Activated naive CD4-positive, alpha-beta T cell treated with anti-CD3 and anti-CD28 coated beads, Interleukin-2, amount 10 ng/mL, durations not matched to agents 7 days and 5 days (primary cell): ENCODE results near the gene GDE1.

ENCODE experiments used
- CTCF ChIA-PET: fragments of 350-600 bp; sonication (Branson Sonifier 250); formaldehyde crosslinking; loops from one replicate; lab custom pipeline; 2021; ENCODE audit warnings: antibody characterized with exemption; lab: Charles Lee
- DNase-seq: peaks from one replicate; pipeline ENCODE4 v3.0.0-alpha.2; 2020
- H3K27ac Mint-ChIP-seq: one replicate; pipeline ENCODE4 v1.8.0; 2021; ENCODE audit warnings: mild to moderate bottlenecking, moderate library complexity, mixed read lengths
- H3K27me3 Mint-ChIP-seq: one replicate; pipeline ENCODE4 v1.8.0; 2021; ENCODE audit warnings: mild to moderate bottlenecking, mixed read lengths
- H3K36me3 Mint-ChIP-seq: one replicate; pipeline ENCODE4 v1.8.0; 2021; ENCODE audit warnings: mixed read lengths
- H3K4me1 Mint-ChIP-seq: one replicate; pipeline ENCODE4 v1.8.0; 2021; ENCODE audit warnings: mixed read lengths
- H3K4me3 Mint-ChIP-seq: one replicate; pipeline ENCODE4 v1.8.0; 2021; ENCODE audit warnings: mild to moderate bottlenecking, moderate library complexity, mixed read lengths
- H3K9me3 Mint-ChIP-seq: one replicate; pipeline ENCODE4 v1.8.0; 2021; ENCODE audit warnings: mixed read lengths

GDE1 gene

DNA sequence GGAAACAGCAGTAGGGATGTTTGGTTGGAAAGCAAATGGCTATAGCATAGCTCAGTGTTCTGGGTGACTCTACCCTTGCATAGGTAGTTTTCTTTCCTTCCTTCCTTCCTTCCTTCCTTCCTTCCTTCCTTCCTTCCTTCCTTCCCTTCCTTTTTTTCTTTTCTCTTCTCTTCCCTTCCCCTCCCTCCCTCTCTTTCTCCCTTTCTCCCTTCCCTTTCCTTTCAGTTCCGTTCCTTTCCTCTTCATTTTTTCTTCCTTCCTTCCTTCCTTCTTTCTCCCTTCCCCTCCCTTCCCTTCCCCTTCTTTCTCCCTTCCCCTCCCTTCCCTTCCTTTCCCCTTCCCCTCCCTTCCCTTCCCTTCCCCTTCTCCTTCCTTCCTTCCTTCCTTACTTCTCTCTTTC lies 31.3 kb downstream of the GDE1 start:
- H3K4me1 Mint-ChIP-seq = peaks cover 12% of the 10 kb centered on the region
- peaks cover 6% of the 10 kb centered on the region for H3K27me3 Mint-ChIP-seq
- no peaks in the 10 kb centered on the region for H3K9me3 Mint-ChIP-seq
- H3K36me3 Mint-ChIP-seq = no peaks in the 10 kb centered on the region
- H3K27ac Mint-ChIP-seq = no peak overlapping the region
- no peak overlapping the region for H3K4me3 Mint-ChIP-seq
- DNase-seq = no peak
- CTCF ChIA-PET = no interaction called here

DNA sequence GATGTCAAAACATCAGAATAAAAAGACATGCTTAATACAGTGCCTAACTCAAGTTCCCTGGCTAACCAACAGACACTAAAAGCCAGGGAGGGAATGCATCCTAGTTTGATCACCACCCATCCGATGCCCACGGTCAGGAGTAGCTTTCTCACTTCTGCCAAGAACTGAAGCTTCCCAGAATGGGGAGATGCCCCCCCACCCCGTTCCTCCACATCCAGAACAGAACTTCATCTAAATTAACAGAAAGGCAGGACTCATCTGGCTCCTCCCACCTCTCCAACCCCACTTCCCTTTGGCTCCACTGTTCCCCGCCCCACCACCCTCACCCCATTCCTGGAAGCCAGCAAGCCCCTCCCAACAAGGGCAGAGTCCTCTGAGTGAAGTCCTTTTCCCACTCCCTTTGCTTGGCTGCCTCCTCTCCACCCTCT lies 33.7 kb downstream of the GDE1 start:
- CTCF ChIA-PET = no interaction called here
- Mint-ChIP-seq H3K27ac (no peak overlapping the region), H3K9me3 (no peaks in the 10 kb centered on the region), H3K4me3 (no peak overlapping the region), H3K27me3 (peaks cover 6% of the 10 kb centered on the region), H3K4me1 (peaks cover under 1% of the 10 kb centered on the region), H3K36me3 (no peaks in the 10 kb centered on the region)
- no peak for DNase-seq

- Mint-ChIP-seq H3K4me1 (no peaks in the 10 kb centered on the region), H3K9me3 (no peaks in the 10 kb centered on the region), H3K36me3 (no peaks in the 10 kb centered on the region), H3K27ac (no peak overlapping the region), H3K4me3 (no peak overlapping the region), H3K27me3 (peaks cover 6% of the 10 kb centered on the region)
- CTCF ChIA-PET = no interaction called here
- DNase-seq = no peak
Measured at GRCh38 chr16:19486750-19487325, 35.1 kb downstream of the GDE1 start.

- Mint-ChIP-seq H3K27ac (no peak overlapping the region), H3K4me3 (no peak overlapping the region)
Measured at GRCh38 chr16:19486051-19486450, 35.8 kb downstream of the GDE1 start.

GRCh38 chr16:19485611-19486010 lies 36.3 kb downstream of the GDE1 start:
- Mint-ChIP-seq H3K4me3 (no peak overlapping the region), H3K4me1 (no peaks in the 10 kb centered on the region), H3K27me3 (peaks cover 2% of the 10 kb centered on the region), H3K9me3 (no peaks in the 10 kb centered on the region), H3K27ac (no peak overlapping the region), H3K36me3 (no peaks in the 10 kb centered on the region)
- DNase-seq = no peak
- CTCF ChIA-PET = no interaction called here

More at GRCh38 chr16:19486051-19486450, 35.8 kb downstream of the GDE1 start:
- H3K36me3 Mint-ChIP-seq = no peaks in the 10 kb centered on the region
- CTCF ChIA-PET = no interaction called here
- peaks cover 6% of the 10 kb centered on the region for H3K27me3 Mint-ChIP-seq
- no peaks in the 10 kb centered on the region for H3K9me3 Mint-ChIP-seq
- H3K4me1 Mint-ChIP-seq = no peaks in the 10 kb centered on the region
- no peak for DNase-seq

GRCh38 chr16:19484096-19484495 lies 37.8 kb downstream of the GDE1 start:
- no peaks in the 10 kb centered on the region for H3K9me3 Mint-ChIP-seq
- no peaks in the 10 kb centered on the region for H3K4me1 Mint-ChIP-seq
- CTCF ChIA-PET = no interaction called here
- no peak for DNase-seq
- no peak overlapping the region for H3K4me3 Mint-ChIP-seq
- H3K27me3 Mint-ChIP-seq = peaks cover 3% of the 10 kb centered on the region
- H3K27ac Mint-ChIP-seq = no peak overlapping the region
- H3K36me3 Mint-ChIP-seq = no peaks in the 10 kb centered on the region

- Mint-ChIP-seq H3K9me3 (no peaks in the 10 kb centered on the region), H3K4me3 (no peak overlapping the region), H3K4me1 (no peaks in the 10 kb centered on the region), H3K36me3 (no peaks in the 10 kb centered on the region), H3K27me3 (peaks cover 3% of the 10 kb centered on the region), H3K27ac (no peak overlapping the region)
- DNase-seq = no peak
- CTCF ChIA-PET = no interaction called here
Measured at GRCh38 chr16:19482291-19482690, 39.6 kb downstream of the GDE1 start.

DNA sequence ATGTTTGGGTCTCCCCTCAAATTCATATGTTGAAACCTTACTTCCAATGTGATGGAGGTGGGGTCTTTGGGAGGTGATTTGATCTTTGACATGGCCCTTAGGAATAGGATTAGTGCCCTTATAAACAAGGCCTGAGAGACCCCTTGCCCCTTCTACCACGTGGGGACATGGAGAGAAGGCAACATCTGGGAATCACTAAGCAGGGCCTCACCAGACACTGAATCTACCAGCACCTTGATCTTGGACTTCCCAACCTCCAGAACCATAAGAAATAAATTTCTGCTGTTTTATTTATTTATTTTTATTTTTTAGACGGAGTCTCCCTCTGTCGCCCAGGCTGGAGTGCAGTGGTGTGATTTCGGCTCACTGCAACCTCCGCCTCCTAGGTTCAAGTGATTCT lies 40.1 kb downstream of the GDE1 start:
- Mint-ChIP-seq H3K36me3 (no peaks in the 10 kb centered on the region), H3K4me3 (no peak overlapping the region), H3K27me3 (peaks cover 3% of the 10 kb centered on the region), H3K9me3 (no peaks in the 10 kb centered on the region), H3K27ac (no peak overlapping the region), H3K4me1 (no peaks in the 10 kb centered on the region)
- CTCF ChIA-PET = no interaction called here
- DNase-seq = no peak

- DNase-seq = no peak
- peaks cover 3% of the 10 kb centered on the region for H3K27me3 Mint-ChIP-seq
- H3K27ac Mint-ChIP-seq = no peak overlapping the region
- H3K4me3 Mint-ChIP-seq = no peak overlapping the region
- CTCF ChIA-PET = no interaction called here
- no peaks in the 10 kb centered on the region for H3K4me1 Mint-ChIP-seq
- no peaks in the 10 kb centered on the region for H3K9me3 Mint-ChIP-seq
- H3K36me3 Mint-ChIP-seq = no peaks in the 10 kb centered on the region
Measured at GRCh38 chr16:19481296-19481695, 40.6 kb downstream of the GDE1 start.

- Mint-ChIP-seq H3K27ac (no peak overlapping the region), H3K4me3 (no peak overlapping the region), H3K9me3 (no peaks in the 10 kb centered on the region), H3K36me3 (no peaks in the 10 kb centered on the region), H3K4me1 (no peaks in the 10 kb centered on the region), H3K27me3 (peaks cover 3% of the 10 kb centered on the region)
- DNase-seq = no peak
- CTCF ChIA-PET = interaction anchor here (1.0 kb wide), 1 partner anchor 90 kb away, joined by 3 read pairs; no protein-coding TSS in a partner anchor
Measured at GRCh38 chr16:19479302-19479721, 42.6 kb downstream of the GDE1 start.

DNA sequence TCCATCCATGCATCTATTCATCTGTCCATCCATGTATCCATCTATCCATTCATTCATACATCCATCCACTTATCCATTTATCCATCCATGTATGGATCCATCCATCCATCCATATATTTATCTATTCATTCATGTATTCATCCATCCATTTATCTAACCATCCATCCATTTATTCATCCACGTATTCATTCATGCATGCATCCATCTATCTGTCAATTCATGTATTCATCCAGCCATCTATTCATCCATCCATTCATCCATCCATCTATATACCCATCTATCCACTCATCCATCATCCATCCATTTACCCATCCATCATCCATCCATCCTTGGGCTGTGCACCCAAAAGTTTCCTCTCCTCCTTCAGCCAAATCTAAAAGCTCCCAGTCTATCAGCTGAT lies 43.4 kb downstream of the GDE1 start:
- H3K36me3 Mint-ChIP-seq = no peaks in the 10 kb centered on the region
- no peak overlapping the region for H3K4me3 Mint-ChIP-seq
- CTCF ChIA-PET = no interaction called here
- no peaks in the 10 kb centered on the region for H3K4me1 Mint-ChIP-seq
- DNase-seq = no peak
- no peaks in the 10 kb centered on the region for H3K9me3 Mint-ChIP-seq
- H3K27me3 Mint-ChIP-seq = peaks cover 3% of the 10 kb centered on the region
- H3K27ac Mint-ChIP-seq = no peak overlapping the region

GRCh38 chr16:19474617-19475016 lies 47.3 kb downstream of the GDE1 start:
- DNase-seq = no peak
- Mint-ChIP-seq H3K27ac (no peak overlapping the region), H3K4me3 (no peak overlapping the region), H3K36me3 (no peaks in the 10 kb centered on the region), H3K9me3 (no peaks in the 10 kb centered on the region), H3K27me3 (peaks cover under 1% of the 10 kb centered on the region), H3K4me1 (no peaks in the 10 kb centered on the region)
- CTCF ChIA-PET = no interaction called here

GRCh38 chr16:19472482-19472881 lies 49.4 kb downstream of the GDE1 start:
- Mint-ChIP-seq H3K4me3 (no peak overlapping the region), H3K36me3 (no peaks in the 10 kb centered on the region), H3K4me1 (no peaks in the 10 kb centered on the region), H3K27ac (no peak overlapping the region), H3K27me3 (no peaks in the 10 kb centered on the region), H3K9me3 (no peaks in the 10 kb centered on the region)
- CTCF ChIA-PET = no interaction called here
- no peak for DNase-seq

DNA sequence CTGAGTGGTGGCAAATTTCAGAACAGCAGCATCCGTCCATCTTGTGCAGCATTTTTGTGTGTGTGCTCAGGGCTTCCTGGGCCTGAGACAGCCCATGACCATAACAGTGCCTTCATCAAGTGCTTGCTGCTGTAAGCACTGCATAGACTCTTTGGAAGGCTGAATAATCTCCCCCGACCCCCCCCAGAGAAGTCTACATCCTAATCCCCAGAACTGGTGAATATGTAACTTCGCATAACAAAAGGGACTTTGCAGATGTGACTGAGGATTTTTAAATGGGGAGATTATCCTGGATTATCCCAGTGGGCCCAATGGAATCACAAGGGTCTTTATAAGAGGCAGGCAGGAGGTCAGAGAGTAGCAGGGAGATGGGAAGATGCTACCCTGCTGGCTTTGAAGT lies 53.6 kb downstream of the GDE1 start:
- DNase-seq = no peak
- CTCF ChIA-PET = no interaction called here
- H3K9me3 Mint-ChIP-seq = no peaks in the 10 kb centered on the region
- H3K4me1 Mint-ChIP-seq = no peaks in the 10 kb centered on the region
- no peak overlapping the region for H3K4me3 Mint-ChIP-seq
- no peak overlapping the region for H3K27ac Mint-ChIP-seq
- H3K27me3 Mint-ChIP-seq = no peaks in the 10 kb centered on the region
- no peaks in the 10 kb centered on the region for H3K36me3 Mint-ChIP-seq

GRCh38 chr16:19463468-19464315 lies 58.2 kb downstream of the GDE1 start:
- no peaks in the 10 kb centered on the region for H3K9me3 Mint-ChIP-seq
- H3K27me3 Mint-ChIP-seq = no peaks in the 10 kb centered on the region
- no peak overlapping the region for H3K27ac Mint-ChIP-seq
- no peak overlapping the region for H3K4me3 Mint-ChIP-seq
- CTCF ChIA-PET = no interaction called here
- H3K4me1 Mint-ChIP-seq = no peaks in the 10 kb centered on the region
- DNase-seq = no peak
- no peaks in the 10 kb centered on the region for H3K36me3 Mint-ChIP-seq
